GM23338 (cell line): ENCODE data around the gene EMX1. TPM values are rescaled to one million over a fixed set of nuclear protein-coding genes. Genes with fewer than 3 reads are reported as not detected.

Experiments
- ATAC-seq: fragments of 200-7000 bp; cut with Tn5 transposase; 3 replicates; pipeline ENCODE4 v1.9.1; 2020
- DNase-seq: peaks from one replicate; pipeline ENCODE4 v3.0.0-alpha.2; 2015; ENCODE audit warnings: low spot score
- H2AFZ ChIP-seq: fragments of 200-600 bp; sonication (generic); 2 replicates; pipeline ENCODE4 v1.8.0; 2016; ENCODE audit warnings: antibody characterized with exemption, mild to moderate bottlenecking, moderate library complexity
- H3F3A ChIP-seq: fragments of 200-600 bp; sonication (generic); replicated peaks from 2 replicates; pipeline ENCODE4 v1.8.0; 2017; ENCODE audit warnings: antibody characterized with exemption, mixed run types, low read depth
- H3K27ac ChIP-seq: fragments of 200-600 bp; sonication (generic); 2 replicates; pipeline ENCODE4 v1.6.1; 2016; ENCODE audit warnings: low read depth
- H3K27me3 ChIP-seq: fragments of 200-600 bp; sonication (generic); 2 replicates; pipeline ENCODE4 v1.8.0; 2016; ENCODE audit warnings: mild to moderate bottlenecking, mixed run types, moderate library complexity; ENCODE audit not compliant: insufficient read depth
- H3K36me3 ChIP-seq: fragments of 200-600 bp; sonication (generic); 2 replicates; pipeline ENCODE4 v1.8.0; 2016; ENCODE audit warnings: mild to moderate bottlenecking; ENCODE audit not compliant: insufficient read depth
- H3K4me1 ChIP-seq: fragments of 200-600 bp; sonication (generic); 2 replicates; pipeline ENCODE4 v1.8.0; 2016; ENCODE audit warnings: mild to moderate bottlenecking, moderate library complexity; ENCODE audit not compliant: insufficient read depth
- H3K4me2 ChIP-seq: fragments of 200-600 bp; sonication (generic); 2 replicates; pipeline ENCODE4 v1.7.1; 2017; ENCODE audit warnings: mixed run types
- H3K4me3 ChIP-seq: fragments of 200-600 bp; sonication (generic); 2 replicates; pipeline ENCODE4 v1.6.1; 2016; ENCODE audit warnings: mixed run types
- H3K79me2 ChIP-seq: fragments of 200-600 bp; sonication (generic); replicated peaks from 2 replicates; pipeline ENCODE4 v1.8.0; 2017; ENCODE audit warnings: mild to moderate bottlenecking; ENCODE audit not compliant: insufficient read depth
- H3K9me2 ChIP-seq: fragments of 200-600 bp; sonication (generic); 2 replicates; pipeline ENCODE4 v1.8.0; 2017; ENCODE audit not compliant: insufficient read depth
- H4K20me1 ChIP-seq: fragments of 200-600 bp; sonication (generic); replicated peaks from 2 replicates; pipeline ENCODE4 v1.8.0; 2017; ENCODE audit warnings: mild to moderate bottlenecking; ENCODE audit not compliant: insufficient read depth
- H3K27ac Mint-ChIP-seq: 2 replicates; pipeline ENCODE4 v1.8.0; 2020; ENCODE audit warnings: inconsistent platforms, mild to moderate bottlenecking, moderate library complexity, mixed read lengths
- H3K27me3 Mint-ChIP-seq: 3 replicates; pipeline ENCODE4 v1.8.0; 2022; ENCODE audit warnings: low read depth, mild to moderate bottlenecking, moderate library complexity, mixed read lengths, inconsistent platforms; ENCODE audit not compliant: insufficient read depth, poor library complexity
- H3K36me3 Mint-ChIP-seq: 3 replicates; pipeline ENCODE4 v1.8.0; 2021; ENCODE audit warnings: low read depth, mild to moderate bottlenecking, inconsistent platforms, moderate library complexity, mixed read lengths
- H3K4me1 Mint-ChIP-seq: 3 replicates; pipeline ENCODE4 v1.8.0; 2020; ENCODE audit warnings: mild to moderate bottlenecking, inconsistent platforms, mixed read lengths
- H3K4me3 Mint-ChIP-seq: 3 replicates; pipeline ENCODE4 v1.8.0; 2021; ENCODE audit warnings: moderate library complexity, mild to moderate bottlenecking, inconsistent platforms, mixed read lengths
- H3K9me3 Mint-ChIP-seq: 3 replicates; pipeline ENCODE4 v1.8.0; 2020; ENCODE audit warnings: moderate library complexity, mild to moderate bottlenecking, inconsistent platforms, mixed read lengths
- CREB1 ChIP-seq: fragments of 250-450 bp; sonication (Bioruptor Pico); IDR thresholded peaks from 2 replicates; pipeline ENCODE4 v1.5.0; 2020; ENCODE audit warnings: low read depth, mild to moderate bottlenecking, moderate library complexity
- EZH2 ChIP-seq: fragments of 200-600 bp; sonication (generic); IDR thresholded peaks from one replicate; pipeline ENCODE4 v1.8.0; 2017; ENCODE audit warnings: antibody characterized with exemption, mild to moderate bottlenecking, low read depth; ENCODE audit not compliant: unreplicated experiment
- EZH2phosphoT487 ChIP-seq: fragments of 200-600 bp; sonication (generic); IDR thresholded peaks from one replicate; pipeline ENCODE4 v1.8.1; 2018; ENCODE audit warnings: antibody characterized with exemption; ENCODE audit not compliant: unreplicated experiment
- JUNB ChIP-seq: IDR thresholded peaks from one replicate; pipeline ENCODE4 v1.6.1; 2016; ENCODE audit warnings: antibody characterized with exemption; ENCODE audit not compliant: unreplicated experiment
- NANOG ChIP-seq: IDR thresholded peaks from 2 replicates; pipeline ENCODE4 v1.6.1; 2016; ENCODE audit warnings: antibody characterized with exemption, borderline replicate concordance
- STAT1 ChIP-seq: IDR thresholded peaks from one replicate; pipeline ENCODE4 v1.6.1; 2016; ENCODE audit warnings: antibody characterized with exemption; ENCODE audit not compliant: unreplicated experiment
- ZNF331 ChIP-seq: fragments of 250-450 bp; sonication (Bioruptor Pico); IDR thresholded peaks from 2 replicates; pipeline ENCODE4 v1.5.0; 2020; ENCODE audit warnings: low read depth, mild to moderate bottlenecking, moderate library complexity
- polyA plus RNA-seq: library from polyadenylated mRNA; unstranded; fragments of >200 nt; fragmentation: Nextera tagmentation; extraction: Ambion mirVana; gene quantifications from 2 replicates; pipeline ENCODE4 v1.2.1, GENCODE V29; 2016
- total RNA-seq: library from RNA; depleted of rRNA; stranded (reverse); fragments of >200 nt; shearing (Covaris generic); gene quantifications from 2 replicates; pipeline ENCODE4 v1.2.3, GENCODE V29; 2014
- TF ChIP-seq, protein P1 (sequence below), 2 experiments: fragments of 200-600 bp in 1 of 2; sonication (generic) in 1 of 2; conservative IDR thresholded peaks; 2 replicates each; pipeline versions ENCODE4 v1.5.1 to v1.6.1; 2016 to 2017; ENCODE audit warnings: antibody characterized with exemption in 2 of 2, low read depth in 2 of 2, mild to moderate bottlenecking in 2 of 2, moderate library complexity in 1 of 2
- TF ChIP-seq, protein P2 (sequence below): IDR thresholded peaks from one replicate; pipeline ENCODE4 v1.6.1; 2018; ENCODE audit warnings: antibody characterized with exemption; ENCODE audit not compliant: unreplicated experiment

Gene EMX1
- total and polyA plus RNA-seq, 2 experiments from 2014 or later, result 3.9 to 7.9 TPM

DNA sequence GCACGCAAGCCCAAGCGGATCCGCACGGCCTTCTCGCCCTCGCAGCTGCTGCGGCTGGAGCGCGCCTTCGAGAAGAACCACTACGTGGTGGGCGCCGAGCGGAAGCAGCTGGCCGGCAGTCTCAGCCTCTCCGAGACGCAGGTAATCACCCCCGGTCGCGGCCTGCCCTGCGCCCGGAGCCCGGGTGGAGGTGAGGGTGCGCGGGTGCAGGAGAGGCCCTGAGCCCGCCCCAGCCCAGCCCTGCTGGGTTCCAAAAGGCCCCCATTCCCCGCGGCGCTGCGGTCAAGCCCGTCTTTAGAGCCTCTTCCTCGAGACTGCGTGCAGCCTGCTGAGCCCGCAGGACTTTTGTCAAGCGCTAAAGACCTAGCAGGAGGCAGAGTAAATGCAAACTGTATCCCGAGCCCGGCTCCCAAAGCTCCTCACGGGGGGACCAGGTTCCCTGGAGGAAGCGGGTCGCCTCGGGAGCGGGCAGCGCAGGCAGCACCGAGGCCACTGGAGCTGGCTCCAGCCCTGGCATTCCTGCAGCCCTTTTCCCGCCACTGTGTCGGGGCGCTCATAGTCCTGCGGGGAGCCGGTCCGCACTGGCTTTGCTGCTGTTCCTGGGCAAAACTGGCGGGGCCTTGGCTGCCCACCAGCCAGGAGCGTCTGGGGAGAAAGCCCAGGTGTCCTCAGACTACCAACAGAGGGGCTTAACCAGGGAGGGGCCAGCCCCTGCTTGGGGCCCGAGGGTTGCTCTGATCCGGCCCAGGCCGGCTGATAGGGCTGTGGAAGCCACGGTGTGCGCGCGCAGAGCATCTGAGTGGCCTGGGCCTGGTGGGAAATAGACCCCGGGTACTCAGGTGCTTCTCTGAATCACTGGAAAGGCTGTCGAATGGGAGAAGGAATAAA lies 7.3 kb downstream of the EMX1 start:
- peaks cover 12% of the 10 kb centered on the region for H4K20me1 ChIP-seq
- H3K27me3 ChIP-seq, result peaks cover 100% of the 10 kb centered on the region
- H3F3A ChIP-seq, result peaks cover 28% of the 10 kb centered on the region
- DNase-seq (peak; percentile 69), ATAC-seq (peak; percentile 36)
- no peak for TF ChIP-seq JUNB
- peak; percentile 75 for TF ChIP-seq EZH2
- no peak for TF ChIP-seq NANOG
- no peak for TF ChIP-seq CREB1 (CRISPR knock-in tag)
- no peak for TF ChIP-seq STAT1
- TF ChIP-seq, protein P1, sequence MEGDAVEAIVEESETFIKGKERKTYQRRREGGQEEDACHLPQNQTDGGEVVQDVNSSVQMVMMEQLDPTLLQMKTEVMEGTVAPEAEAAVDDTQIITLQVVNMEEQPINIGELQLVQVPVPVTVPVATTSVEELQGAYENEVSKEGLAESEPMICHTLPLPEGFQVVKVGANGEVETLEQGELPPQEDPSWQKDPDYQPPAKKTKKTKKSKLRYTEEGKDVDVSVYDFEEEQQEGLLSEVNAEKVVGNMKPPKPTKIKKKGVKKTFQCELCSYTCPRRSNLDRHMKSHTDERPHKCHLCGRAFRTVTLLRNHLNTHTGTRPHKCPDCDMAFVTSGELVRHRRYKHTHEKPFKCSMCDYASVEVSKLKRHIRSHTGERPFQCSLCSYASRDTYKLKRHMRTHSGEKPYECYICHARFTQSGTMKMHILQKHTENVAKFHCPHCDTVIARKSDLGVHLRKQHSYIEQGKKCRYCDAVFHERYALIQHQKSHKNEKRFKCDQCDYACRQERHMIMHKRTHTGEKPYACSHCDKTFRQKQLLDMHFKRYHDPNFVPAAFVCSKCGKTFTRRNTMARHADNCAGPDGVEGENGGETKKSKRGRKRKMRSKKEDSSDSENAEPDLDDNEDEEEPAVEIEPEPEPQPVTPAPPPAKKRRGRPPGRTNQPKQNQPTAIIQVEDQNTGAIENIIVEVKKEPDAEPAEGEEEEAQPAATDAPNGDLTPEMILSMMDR (conservative IDR thresholded peaks at IDR 0.05; ENCODE audit: low read depth in 2 of 2), result no peak
- TF ChIP-seq, protein P2, sequence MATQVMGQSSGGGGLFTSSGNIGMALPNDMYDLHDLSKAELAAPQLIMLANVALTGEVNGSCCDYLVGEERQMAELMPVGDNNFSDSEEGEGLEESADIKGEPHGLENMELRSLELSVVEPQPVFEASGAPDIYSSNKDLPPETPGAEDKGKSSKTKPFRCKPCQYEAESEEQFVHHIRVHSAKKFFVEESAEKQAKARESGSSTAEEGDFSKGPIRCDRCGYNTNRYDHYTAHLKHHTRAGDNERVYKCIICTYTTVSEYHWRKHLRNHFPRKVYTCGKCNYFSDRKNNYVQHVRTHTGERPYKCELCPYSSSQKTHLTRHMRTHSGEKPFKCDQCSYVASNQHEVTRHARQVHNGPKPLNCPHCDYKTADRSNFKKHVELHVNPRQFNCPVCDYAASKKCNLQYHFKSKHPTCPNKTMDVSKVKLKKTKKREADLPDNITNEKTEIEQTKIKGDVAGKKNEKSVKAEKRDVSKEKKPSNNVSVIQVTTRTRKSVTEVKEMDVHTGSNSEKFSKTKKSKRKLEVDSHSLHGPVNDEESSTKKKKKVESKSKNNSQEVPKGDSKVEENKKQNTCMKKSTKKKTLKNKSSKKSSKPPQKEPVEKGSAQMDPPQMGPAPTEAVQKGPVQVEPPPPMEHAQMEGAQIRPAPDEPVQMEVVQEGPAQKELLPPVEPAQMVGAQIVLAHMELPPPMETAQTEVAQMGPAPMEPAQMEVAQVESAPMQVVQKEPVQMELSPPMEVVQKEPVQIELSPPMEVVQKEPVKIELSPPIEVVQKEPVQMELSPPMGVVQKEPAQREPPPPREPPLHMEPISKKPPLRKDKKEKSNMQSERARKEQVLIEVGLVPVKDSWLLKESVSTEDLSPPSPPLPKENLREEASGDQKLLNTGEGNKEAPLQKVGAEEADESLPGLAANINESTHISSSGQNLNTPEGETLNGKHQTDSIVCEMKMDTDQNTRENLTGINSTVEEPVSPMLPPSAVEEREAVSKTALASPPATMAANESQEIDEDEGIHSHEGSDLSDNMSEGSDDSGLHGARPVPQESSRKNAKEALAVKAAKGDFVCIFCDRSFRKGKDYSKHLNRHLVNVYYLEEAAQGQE, result no peak
- no peak overlapping the region for H3K27ac ChIP-seq
- Mint-ChIP-seq H3K4me1 (peaks cover 23% of the 10 kb centered on the region), H3K27me3 (no peaks in the 10 kb centered on the region), H3K4me3 (peak overlapping the region; percentile 73), H3K27ac (no peak overlapping the region), H3K36me3 (peaks cover 4% of the 10 kb centered on the region; the same call in 1 of the 3 replicates), H3K9me3 (no peaks in the 10 kb centered on the region)
- no peaks in the 10 kb centered on the region for H3K9me2 ChIP-seq
- no peaks in the 10 kb centered on the region for H3K79me2 ChIP-seq
- peaks cover 48% of the 10 kb centered on the region for H3K4me1 ChIP-seq
- peak overlapping the region; percentile 62 for H3K4me3 ChIP-seq
- H3K4me2 ChIP-seq, result peak overlapping the region; percentile 87
- no peaks in the 10 kb centered on the region for H3K36me3 ChIP-seq
- peak overlapping the region; percentile 74; the same call in 1 of the 2 replicates for H2AFZ ChIP-seq

DNA sequence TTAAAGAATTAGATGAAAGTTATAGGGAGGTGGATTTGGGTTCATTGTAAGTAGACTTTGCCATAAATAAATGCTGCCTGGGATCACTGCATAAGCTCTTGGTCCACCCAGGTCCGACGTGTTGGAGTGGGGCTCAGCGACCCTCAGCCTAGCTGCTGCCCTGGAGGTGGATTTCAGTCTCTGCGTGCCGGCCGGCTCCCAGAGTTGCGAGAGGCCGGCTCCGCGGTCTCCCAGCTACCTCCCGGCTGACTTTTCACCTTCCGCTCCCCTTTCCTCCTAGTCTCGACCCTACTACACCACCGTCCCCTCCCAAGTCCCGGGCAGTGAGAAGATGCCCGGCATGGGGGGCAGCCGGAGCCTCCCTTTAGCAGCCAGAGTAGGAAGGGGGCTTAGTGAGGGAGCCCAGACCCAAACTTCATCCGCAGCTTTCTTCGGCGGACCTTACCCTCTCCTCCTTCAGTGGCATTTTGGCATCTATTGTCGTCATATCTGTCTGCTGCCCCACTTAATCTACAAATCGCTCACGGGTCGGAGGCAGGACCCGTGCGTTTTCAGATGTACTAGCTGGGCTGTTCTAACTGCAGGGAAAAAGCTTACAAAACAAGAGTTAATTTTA lies 8.1 kb downstream of the EMX1 start:
- Histone ChIP-seq H3K36me3 (no peaks in the 10 kb centered on the region), H3K79me2 (no peaks in the 10 kb centered on the region), H3K27ac (no peak overlapping the region), H3K4me1 (peaks cover 45% of the 10 kb centered on the region), H3K4me3 (peak overlapping the region; percentile 62), H3K9me2 (no peaks in the 10 kb centered on the region), H3K4me2 (peak overlapping the region; percentile 87), H4K20me1 (peaks cover 9% of the 10 kb centered on the region; the same call in 1 of the 2 replicates), H3K27me3 (peaks cover 100% of the 10 kb centered on the region), H3F3A (peaks cover 21% of the 10 kb centered on the region), H2AFZ (no peak overlapping the region)
- no peaks in the 10 kb centered on the region for H3K9me3 Mint-ChIP-seq
- TF ChIP-seq ZNF331 (CRISPR knock-in tag) (no peak), EZH2phosphoT487 (peak; percentile 78), EZH2 (peak; percentile 91)
- H3K36me3 Mint-ChIP-seq, result peaks cover 4% of the 10 kb centered on the region; the same call in 1 of the 3 replicates
- H3K27me3 Mint-ChIP-seq, result no peaks in the 10 kb centered on the region
- DNase-seq, result peak; percentile 70
- H3K4me3 Mint-ChIP-seq, result peak overlapping the region; percentile 63
- ATAC-seq, result peak; percentile 7
- H3K27ac Mint-ChIP-seq, result no peak overlapping the region
- peaks cover 21% of the 10 kb centered on the region for H3K4me1 Mint-ChIP-seq
